Uterus (tissue), 2 donors: ENCODE measurements around the gene PRKAG2.
"Not testable (repeated sequence)": the region's sequence is repeated elsewhere in the genome, so short reads cannot be mapped to it uniquely, and the experiment has no call there.

Source experiments
- CTCF ChIP-seq, 4 experiments: fragments of 200-600 bp in 2 of 4; fragments of 450-650 bp in 2 of 4; sonication (generic) in 2 of 4; IDR thresholded peaks; one replicate each; pipeline ENCODE4 v1.5.1; 2016 to 2019; ENCODE audit warnings: antibody characterized with exemption in 4 of 4, mild to moderate bottlenecking in 2 of 4, moderate library complexity in 1 of 4
- POLR2A ChIP-seq, 2 donors: fragments of 450-650 bp; IDR thresholded peaks; one replicate each; pipeline ENCODE4 v1.6.1; 2016; ENCODE audit warnings: antibody characterized with exemption in 2 of 2, mild to moderate bottlenecking in 1 of 2, moderate library complexity in 1 of 2

GRCh38 chr7:151573046-151573445 lies 303.9 kb downstream of the PRKAG2 start:
- TF ChIP-seq CTCF, POLR2A (IDR thresholded peaks at IDR 0.05): not testable (repeated sequence)
